Activated gamma-delta T cell treated with Interleukin-2 at 50 U/mL for 16 hours (primary cell): ENCODE measurements around the gene STOX2.
"Not testable (repeated sequence)": the region's sequence is repeated elsewhere in the genome, so short reads cannot be mapped to it uniquely, and the experiment has no call there.

Source experiments
- DNase-seq: peaks from one replicate; pipeline ENCODE4 v3.0.0-alpha.2; 2020

STOX2 gene

GRCh38 chr4:184022679-184023383 is 117.7 kb downstream of the STOX2 start:
- no peak for DNase-seq

- no peak for DNase-seq
Measured at GRCh38 chr4:184024637-184025036, 119.5 kb downstream of the STOX2 start.

GRCh38 chr4:184028561-184029374 is 123.7 kb downstream of the STOX2 start:
- DNase-seq = peak; percentile 12

DNA sequence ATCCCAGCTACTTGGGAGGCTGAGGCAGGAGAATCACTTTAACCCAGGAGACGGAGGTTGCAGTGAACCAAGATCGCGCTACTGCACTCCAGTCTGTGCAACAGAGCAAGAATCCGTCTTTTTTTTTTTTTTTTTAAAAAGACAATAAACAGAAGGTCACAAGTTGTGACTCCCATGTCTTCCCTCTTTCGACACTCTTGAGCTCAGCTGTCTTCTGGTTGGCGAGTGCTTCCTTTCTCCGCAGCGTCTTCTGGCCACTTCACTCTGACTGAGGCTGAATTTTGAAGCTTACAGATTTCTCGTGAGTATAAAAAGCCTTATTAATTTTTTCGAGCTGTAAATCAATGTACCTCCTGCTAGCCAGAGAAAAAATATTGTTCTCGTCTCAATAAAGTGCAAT is 124.9 kb downstream of the STOX2 start:
- DNase-seq = no peak

GRCh38 chr4:184030764-184031163 is 125.7 kb downstream of the STOX2 start:
- DNase-seq = no peak

DNA sequence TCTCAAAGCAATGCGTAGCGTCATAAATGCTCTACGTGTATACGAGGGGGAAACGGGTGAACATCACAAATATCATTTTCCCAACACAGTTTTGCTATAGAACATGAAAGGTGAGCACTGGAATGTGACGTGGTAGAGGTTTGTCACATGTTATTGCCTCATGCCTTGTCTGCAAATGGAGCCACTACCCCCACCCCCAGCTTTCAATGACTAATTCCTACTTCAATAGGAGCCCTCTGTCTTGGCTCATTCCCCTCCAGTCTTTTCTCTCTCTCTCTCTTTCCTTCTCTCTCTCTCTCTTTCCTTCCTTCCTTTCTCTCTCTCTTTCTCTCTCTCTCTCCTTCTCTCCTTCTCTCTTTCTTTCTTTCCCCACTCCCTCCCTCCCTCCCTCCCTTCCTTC is 127.0 kb downstream of the STOX2 start:
- no peak for DNase-seq

GRCh38 chr4:184039963-184040383 is 134.9 kb downstream of the STOX2 start:
- no peak for DNase-seq

DNA sequence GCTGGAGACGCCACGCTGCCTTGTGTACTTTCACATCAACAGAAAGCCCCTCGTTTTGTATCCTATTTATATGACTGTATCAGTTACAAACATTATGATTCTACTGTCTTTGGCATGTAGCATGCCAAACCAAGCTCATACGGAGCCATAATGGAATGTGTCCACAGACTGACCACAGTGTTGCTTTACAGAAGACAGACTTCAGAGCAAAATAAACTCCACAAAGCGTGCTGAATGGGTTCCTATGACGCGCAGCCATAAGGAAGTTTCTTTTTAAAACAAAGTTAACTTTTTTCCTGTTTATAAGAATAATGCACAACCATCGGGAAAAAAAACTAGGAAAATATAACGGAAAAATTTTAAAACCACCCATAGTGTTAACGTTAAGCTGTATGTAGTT is 136.0 kb downstream of the STOX2 start:
- DNase-seq = no peak

DNA sequence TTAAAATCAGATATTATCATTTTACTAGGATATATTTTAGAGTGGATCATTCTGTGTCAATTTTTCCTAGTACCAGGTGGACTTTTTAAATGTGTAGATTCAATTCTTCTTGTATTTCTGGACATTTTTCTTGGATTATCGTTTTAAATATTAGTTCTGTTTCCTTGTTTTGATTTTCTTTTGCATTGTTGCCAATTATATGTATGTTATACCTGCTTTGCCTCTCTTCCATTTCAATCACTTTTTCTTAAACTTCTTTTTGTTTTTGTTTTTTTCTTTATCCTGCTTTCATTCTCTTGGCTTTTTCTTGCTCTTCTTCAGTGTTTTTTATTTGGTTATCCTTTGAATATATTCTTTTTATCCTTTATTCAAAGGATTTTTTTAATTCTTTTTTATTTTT is 141.0 kb downstream of the STOX2 start:
- no peak for DNase-seq

- DNase-seq = not testable (repeated sequence)
Measured at GRCh38 chr4:184051262-184051661, 146.2 kb downstream of the STOX2 start.

DNA sequence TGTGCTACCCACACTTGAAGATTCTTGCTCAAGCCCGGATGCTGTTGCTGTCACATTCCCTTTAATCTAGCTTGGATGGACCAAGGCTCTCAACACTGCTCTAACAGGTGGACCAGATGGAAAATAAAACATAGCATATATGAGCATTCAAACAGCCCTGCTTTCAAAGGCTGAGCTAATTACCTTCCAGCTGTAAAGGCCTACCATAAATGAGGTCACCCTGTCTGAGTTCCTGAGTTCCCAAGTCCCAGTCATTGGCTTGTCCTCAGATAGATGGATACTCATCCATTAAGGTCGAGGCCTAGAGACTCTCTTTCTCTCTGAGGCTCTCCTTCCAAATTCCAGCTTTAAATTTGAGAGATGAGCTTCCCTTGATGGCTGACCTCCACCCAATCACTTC is 147.5 kb downstream of the STOX2 start:
- DNase-seq = no peak

DNA sequence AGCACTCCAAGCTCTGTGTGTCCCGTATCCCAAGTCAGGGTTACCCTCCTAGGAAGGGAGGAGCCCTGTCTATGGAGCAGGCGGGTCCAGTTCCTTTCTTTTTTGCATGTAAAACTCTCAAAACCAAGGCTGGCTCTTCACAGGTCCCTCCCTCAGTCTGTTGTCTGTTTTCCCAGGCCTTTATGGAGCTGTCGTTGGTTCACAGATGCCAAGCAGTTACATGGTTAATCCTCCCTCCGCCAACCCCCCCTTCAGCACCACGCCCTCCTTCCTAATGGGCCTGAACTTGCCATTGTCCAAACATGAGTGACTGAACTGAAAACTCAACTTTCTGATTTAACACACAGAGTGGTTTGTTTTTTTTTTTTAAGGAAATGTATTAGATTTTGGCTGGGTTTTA is 148.3 kb downstream of the STOX2 start:
- DNase-seq = no peak

- no peak for DNase-seq
Measured at GRCh38 chr4:184056877-184057276, 151.8 kb downstream of the STOX2 start.

DNA sequence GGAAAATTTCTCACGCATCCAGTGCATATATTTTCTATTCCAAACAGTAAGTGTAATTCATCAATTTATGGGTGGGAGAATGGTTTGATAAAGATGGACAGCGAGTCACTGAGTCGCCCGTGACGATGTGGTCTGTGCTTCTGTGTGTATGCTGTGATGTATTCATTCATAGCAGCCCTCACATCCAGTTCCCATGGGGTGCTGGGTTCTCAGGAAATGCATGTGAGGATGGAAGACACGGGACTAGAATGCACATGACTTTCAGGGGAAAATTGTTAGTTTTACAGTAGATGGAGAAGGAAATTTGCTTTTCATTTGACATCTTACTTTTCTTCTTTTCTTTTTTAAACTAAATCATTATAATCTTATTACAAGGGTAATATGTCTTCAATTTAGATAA is 152.9 kb downstream of the STOX2 start:
- no peak for DNase-seq

- DNase-seq = no peak
Measured at GRCh38 chr4:184059099-184059498, 154.0 kb downstream of the STOX2 start.

GRCh38 chr4:184061582-184061981 is 156.5 kb downstream of the STOX2 start:
- no peak for DNase-seq

DNA sequence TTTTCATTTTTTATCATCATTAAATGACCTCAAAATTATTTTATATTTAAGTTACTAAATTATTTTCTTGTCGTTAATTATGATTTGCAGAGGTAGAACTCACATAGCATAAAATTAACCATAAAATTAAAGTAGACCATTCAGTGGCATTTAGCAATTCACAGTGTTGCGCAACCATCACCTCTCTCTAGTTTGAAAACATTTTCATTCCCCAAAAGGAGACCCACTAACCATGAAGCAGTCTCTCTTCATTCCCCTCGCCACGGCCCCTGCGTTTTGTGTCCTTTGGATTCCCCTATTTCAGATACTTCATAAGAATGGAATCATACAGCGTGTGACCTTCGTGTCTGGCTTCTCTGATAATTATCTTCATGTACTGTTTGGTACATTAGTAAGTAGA is 157.7 kb downstream of the STOX2 start:
- no peak for DNase-seq

DNA sequence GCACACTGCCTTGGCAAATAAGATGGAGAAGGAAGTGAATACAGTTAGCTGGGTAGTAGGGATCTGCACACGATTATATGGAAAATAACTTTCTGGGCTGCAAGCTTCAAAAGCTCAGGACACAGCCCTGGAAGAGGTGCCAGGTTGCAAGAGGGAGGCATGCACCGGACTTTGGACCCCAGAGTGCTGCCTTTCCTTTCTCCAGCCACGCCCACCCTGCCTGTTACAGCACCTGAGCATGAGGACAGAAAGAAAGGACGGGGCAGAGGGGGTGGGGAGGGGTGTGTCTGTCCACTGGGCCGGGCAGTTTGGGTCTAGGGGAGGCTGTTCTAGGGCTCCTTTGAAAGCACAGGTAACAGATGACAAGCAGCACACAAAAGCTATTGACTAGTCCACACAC is 159.8 kb downstream of the STOX2 start:
- no peak for DNase-seq

- no peak for DNase-seq
Measured at GRCh38 chr4:184066584-184067300, 161.6 kb downstream of the STOX2 start.

DNA sequence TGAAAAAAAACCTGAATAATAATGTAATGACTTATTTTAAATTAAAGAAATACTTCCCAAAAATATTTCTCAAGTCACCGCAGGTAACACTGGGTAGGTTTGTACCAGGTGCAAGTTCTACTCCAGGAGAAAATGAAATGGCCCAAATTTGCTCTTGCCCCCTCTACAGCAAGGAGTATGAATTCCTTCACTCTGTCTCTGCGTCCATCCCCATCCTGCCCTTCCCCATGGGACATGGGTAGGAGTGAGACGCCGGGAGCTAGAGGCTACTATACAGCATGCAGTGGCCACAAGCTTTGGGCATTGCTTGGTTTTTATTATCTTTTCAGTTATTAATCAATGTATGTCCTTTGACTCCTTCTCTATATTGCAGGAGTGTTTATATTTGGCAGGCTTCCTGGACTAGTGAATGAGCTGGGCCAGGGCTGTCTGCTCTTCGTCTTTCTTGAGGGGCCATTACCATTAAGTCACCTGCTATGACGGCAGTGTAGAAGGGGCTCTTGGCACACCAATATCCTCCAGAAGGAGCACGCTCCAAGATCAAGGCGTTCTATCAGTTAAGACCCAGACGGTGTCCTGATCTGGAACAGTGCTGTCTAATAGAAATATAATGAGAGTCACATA is 162.9 kb downstream of the STOX2 start:
- no peak for DNase-seq
